Eye (tissue), 1 donor: ENCODE results near the gene TEX54.
"Not testable (repeated sequence)": the region's sequence is repeated elsewhere in the genome, so short reads cannot be mapped to it uniquely, and the experiment has no call there.

Source experiments
- DNase-seq: peaks from one replicate; pipeline ENCODE4 v3.0.0-alpha.2; 2015

TEX54 gene

DNA sequence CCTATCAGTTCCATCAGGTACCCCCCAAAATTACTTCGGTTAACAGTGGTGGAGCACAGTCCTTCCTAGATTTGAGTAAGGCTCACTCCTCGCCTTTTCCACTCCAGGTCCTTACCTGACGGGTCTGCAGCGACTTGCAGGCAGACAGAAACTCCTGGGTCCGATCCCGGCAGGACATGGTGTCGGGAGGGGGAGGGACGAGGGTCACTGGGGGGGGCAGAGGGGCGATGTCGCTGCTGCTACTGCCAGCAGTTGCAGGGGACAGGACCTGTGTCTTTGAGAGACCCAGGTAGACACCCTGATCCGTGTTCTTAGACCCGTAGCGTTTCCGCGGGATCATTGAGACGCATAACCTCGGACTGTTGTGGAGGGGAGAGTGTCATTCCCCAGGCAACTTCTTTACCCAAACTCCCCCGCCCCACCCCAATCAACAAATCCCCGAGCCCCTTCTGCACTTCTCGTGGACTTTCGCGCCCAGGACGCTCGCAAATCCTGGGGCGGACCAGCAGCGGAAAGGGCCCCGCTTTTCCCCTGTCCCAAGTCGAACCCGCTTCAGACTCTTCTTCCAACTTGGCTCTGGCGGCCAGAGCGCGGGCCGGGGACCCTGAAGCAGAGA is 1.6 kb downstream of the TEX54 start:
- DNase-seq, result no peak

- DNase-seq, result not testable (repeated sequence)
Observed at GRCh38 chr11:62828130-62828529, 4.5 kb downstream of the TEX54 start.

- no peak for DNase-seq
Observed at GRCh38 chr11:62823677-62824076, 9.0 kb downstream of the TEX54 start.

- DNase-seq, result no peak
Observed at GRCh38 chr11:62817129-62817528, 15.5 kb downstream of the TEX54 start.

GRCh38 chr11:62816557-62816956 is 16.1 kb downstream of the TEX54 start:
- no peak for DNase-seq

- no peak for DNase-seq
Observed at GRCh38 chr11:62811659-62812058, 21.0 kb downstream of the TEX54 start.

DNA sequence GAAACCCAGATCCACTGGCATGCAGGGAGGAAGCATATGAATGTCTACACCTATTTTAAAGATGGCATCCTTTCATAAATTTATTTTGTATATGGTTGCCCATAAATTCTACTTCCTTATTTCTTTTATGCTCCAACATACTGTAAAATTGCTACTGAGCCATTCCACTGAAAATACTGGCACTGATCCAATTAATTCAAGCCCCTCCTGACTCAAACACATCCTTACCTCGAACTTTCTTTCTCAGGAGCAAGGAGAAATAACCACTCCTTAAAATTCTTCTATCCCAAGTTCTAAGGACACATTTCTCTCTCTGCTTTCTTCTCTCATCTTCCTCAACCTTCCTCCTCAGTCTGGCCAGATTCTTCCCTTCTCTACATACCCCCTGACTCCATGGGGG is 21.9 kb downstream of the TEX54 start:
- no peak for DNase-seq

GRCh38 chr11:62806611-62807121 is 26.0 kb downstream of the TEX54 start:
- no peak for DNase-seq

DNA sequence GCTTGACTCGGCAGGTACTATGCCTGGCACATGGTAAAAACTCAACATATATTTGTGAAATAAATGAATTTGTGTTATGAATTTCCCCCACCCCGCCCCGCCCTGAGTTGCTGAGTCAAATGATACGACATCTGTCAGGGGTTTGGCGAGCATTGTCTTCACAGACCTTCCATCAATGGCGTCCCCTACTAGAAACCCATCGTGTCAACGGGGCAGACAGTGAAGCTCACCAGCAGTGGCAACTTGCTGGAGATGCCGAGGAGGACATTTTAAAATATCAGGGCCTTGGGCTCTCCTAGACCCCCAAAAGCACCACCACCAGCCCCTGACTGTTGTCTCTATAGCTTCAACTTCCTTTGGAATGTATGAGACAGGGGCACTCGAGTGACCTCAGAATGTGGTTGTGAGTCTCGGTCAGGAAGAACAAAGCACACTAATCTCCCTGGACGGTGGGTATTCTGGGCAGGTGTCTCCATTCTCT is 26.6 kb downstream of the TEX54 start:
- no peak for DNase-seq

DNA sequence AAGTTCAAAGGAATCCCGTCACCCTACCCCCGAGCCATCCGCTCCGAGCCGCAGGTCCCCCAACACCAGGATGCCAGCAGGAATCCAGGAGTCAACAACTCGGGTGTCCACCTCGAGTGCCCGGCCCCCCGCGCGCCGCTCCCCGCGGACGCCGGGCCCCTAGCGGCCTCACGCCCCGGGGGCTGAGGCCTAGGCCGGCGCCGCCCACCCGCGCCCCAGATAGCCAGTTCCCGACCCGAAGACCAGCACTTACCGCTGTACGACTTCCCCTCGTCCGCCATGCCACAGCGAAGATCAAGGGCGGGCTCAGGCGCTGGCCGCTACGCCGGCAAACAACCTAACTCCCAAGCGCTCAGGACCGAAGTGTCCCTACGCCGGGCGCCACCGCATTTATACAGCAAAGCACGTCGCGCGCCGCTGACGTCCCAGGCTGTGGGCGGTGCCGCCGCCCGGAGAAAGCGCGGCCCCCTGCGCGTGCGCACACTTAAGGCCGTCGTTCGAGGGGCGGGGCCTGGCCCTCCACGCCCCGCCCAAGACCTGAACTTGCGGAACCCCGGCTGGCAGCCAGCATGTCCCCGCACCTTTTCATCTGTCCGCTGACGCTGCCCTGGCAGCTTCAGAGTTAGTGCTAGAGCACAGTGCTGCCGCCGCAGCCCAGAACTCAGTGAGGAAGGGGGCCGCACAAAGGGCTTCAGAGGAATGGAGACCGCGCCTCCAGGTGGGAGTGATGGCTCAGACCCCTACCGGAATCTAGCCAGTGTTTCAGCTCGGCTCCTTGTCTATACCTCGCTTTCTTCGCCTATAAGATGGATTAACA is 27.4 kb downstream of the TEX54 start, which contains the start of gene NXF1:
NXF1 (minus strand) TSS at position 365 of the 817 bp plus-strand sequence; CDS start at position 281, 84 bp downstream.
- peak; percentile 99 for DNase-seq

DNA sequence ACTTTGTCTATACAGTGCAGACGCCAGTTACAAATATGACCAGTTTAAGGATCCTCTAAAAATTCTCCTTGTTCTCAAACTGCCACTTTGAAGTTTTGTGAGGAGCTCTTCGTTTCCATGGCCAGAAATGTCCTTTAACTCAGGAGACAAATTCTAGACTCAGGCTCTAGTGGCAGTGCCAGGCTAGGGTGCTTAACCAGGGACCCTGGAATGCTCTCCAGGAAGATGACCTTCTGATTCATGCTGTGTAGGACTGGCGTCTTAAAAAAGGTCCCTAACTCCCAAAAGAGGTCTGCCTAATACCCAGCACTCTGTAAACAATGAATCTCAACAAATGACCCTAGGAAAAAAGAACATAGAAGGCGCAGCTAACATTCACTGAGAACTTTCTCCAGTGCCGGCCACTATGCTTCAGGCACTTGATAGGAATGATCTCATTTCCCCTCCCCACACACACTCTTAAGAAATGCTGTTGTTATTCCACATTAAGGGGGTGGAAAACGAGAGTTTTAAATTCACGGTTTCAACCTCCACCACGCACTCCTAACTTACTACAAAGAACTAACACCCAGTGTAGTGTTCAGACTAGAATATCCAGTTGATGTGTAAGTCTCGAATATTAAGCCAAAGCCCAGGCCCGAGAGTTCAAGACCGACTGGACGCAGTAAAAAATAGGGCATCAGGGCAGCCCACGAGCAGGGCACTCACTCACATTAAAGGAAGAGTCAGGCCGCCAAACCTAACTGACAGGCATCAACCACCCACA is 28.1 kb downstream of the TEX54 start:
- DNase-seq, result no peak

- DNase-seq, result no peak
Observed at GRCh38 chr11:62801071-62801470, 31.6 kb downstream of the TEX54 start.

GRCh38 chr11:62799486-62799885 is 33.2 kb downstream of the TEX54 start:
- DNase-seq, result no peak

GRCh38 chr11:62796281-62796680 is 36.4 kb downstream of the TEX54 start:
- DNase-seq, result no peak

DNA sequence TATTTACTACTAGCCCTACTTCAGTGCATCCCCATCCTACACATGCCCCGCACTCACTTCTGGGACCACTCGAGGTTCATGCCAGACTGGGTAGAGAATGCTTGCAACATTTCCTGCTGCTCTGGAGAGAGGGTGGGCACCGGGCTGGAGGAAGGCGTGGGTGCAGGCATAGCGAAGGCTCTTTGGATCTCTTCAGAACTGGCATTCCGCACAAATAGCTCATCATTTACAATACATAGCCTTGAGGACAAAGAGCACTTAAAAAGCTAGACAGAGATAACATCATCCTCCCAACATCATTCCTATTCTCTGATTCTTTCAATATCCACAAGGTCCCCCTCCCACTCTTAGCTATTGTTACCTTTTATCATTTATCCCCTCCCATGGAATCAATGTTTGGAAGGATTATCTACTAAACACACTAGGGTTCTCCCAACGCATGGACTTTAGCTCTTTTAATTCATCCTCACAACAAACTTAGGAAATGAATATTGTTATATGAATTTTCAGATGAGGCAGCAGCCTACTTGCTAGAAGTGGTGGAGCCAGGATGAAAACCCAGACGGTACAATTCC is 38.4 kb downstream of the TEX54 start:
- DNase-seq, result no peak

- DNase-seq, result no peak
Observed at GRCh38 chr11:62792202-62792575, 40.5 kb downstream of the TEX54 start.

- DNase-seq, result peak; percentile 91
Observed at GRCh38 chr11:62791501-62792201, 41.0 kb downstream of the TEX54 start, which contains the start of gene TMEM223. TMEM223 (minus strand) TSS chr11:62792006; CDS start chr11:62791994, 12 bp downstream.

DNA sequence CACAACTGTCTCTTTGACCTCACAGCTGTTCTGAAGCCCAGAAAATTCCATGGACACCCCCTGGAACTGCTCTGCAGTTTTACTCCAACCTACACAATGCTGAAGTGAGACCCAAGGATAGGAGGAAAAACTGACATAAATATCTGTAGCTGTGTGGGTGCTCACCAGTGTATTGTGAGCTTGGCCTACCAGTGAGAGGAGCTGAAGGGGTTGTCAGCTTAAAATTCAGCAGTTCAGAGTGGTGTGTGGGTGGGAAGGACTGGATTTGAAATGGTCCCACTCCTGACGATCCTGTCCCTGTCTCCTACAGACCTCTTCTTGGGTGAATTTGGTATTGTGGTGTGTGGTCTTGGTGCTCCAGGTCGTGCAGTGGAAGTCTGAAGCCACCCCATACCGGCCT is 43.1 kb downstream of the TEX54 start:
- no peak for DNase-seq

- no peak for DNase-seq
Observed at GRCh38 chr11:62788991-62789390, 43.6 kb downstream of the TEX54 start.

GRCh38 chr11:62787005-62787759 is 45.5 kb downstream of the TEX54 start, which contains the start of gene TMEM179B:
TMEM179B (plus strand) TSS chr11:62787402; CDS start chr11:62787432, 30 bp downstream.
- DNase-seq, result peak; percentile 100
